Liver (tissue), 3 donors: Measurements from ENCODE around the gene CDK1.

Experiments used
- SP1 ChIP-seq: IDR thresholded peaks from 2 replicates; pipeline ENCODE4 v1.6.1; 2018; ENCODE audit warnings: antibody characterized with exemption, mild to moderate bottlenecking
- TF ChIP-seq, protein P1 (sequence below): fragments of 150-350 bp; IDR thresholded peaks from 2 replicates; pipeline ENCODE4 v1.5.1; 2017; ENCODE audit warnings: improper control_type of control experiment, low read depth, low read length; ENCODE audit not compliant: missing input control
- TF ChIP-seq, protein P2 (sequence below): IDR thresholded peaks from 2 replicates; pipeline ENCODE4 v1.6.1; 2016; ENCODE audit warnings: antibody characterized with exemption
- donor health status: healthy.
- donor health status: healthy.

DNA sequence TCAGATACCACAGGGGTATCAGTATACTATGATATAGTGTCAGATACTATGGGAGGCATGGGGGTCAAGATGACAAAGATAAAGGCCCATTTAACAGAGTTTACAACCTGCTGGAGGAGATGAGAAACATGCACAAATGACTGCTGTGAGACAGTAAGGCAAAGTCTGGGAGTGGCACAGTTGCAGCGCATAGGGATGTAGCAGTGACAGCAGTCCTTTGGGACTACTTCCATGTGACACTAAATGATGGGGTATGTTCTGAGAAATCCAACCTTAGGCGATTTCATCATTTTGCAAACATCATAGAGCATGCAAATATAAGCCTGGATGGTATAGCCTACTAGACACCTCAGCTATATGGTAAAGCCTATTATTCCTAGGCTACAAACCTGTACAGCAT lies 56.8 kb downstream of the CDK1 start:
- no peak for TF ChIP-seq SP1
- TF ChIP-seq, protein P1, sequence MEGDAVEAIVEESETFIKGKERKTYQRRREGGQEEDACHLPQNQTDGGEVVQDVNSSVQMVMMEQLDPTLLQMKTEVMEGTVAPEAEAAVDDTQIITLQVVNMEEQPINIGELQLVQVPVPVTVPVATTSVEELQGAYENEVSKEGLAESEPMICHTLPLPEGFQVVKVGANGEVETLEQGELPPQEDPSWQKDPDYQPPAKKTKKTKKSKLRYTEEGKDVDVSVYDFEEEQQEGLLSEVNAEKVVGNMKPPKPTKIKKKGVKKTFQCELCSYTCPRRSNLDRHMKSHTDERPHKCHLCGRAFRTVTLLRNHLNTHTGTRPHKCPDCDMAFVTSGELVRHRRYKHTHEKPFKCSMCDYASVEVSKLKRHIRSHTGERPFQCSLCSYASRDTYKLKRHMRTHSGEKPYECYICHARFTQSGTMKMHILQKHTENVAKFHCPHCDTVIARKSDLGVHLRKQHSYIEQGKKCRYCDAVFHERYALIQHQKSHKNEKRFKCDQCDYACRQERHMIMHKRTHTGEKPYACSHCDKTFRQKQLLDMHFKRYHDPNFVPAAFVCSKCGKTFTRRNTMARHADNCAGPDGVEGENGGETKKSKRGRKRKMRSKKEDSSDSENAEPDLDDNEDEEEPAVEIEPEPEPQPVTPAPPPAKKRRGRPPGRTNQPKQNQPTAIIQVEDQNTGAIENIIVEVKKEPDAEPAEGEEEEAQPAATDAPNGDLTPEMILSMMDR: no peak
- TF ChIP-seq, protein P2, sequence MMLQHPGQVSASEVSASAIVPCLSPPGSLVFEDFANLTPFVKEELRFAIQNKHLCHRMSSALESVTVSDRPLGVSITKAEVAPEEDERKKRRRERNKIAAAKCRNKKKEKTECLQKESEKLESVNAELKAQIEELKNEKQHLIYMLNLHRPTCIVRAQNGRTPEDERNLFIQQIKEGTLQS: no peak
